Endothelial cell of umbilical vein (primary cell): ENCODE measurements around the gene RNASET2.

Experiments
- JUN ChIP-seq: IDR thresholded peaks from 2 replicates; pipeline ENCODE4 v1.6.1; 2011; ENCODE audit warnings: borderline replicate concordance, low read depth; ENCODE audit not compliant: insufficient read length, insufficient read depth
- POLR2A ChIP-seq: IDR thresholded peaks from 2 replicates; pipeline ENCODE4 v1.6.1; 2012; ENCODE audit warnings: low read depth, mild to moderate bottlenecking, control low read depth, low read length
- POLR2AphosphoS5 ChIP-seq: IDR thresholded peaks from 2 replicates; pipeline ENCODE4 v1.6.1; 2012; ENCODE audit warnings: low read depth, mild to moderate bottlenecking, control low read depth, low read length, moderate library complexity; ENCODE audit not compliant: insufficient read depth
- TF ChIP-seq, protein P1 (sequence below), 2 donors: IDR thresholded peaks; 1 replicate in 1 of 2; 2 replicates in 1 of 2; pipeline ENCODE4 v1.5.1; 2011; ENCODE audit warnings: low read length in 2 of 2, mild to moderate bottlenecking in 2 of 2, moderate library complexity in 2 of 2, control low read depth in 1 of 2, inconsistent platforms in 1 of 2, low read depth in 1 of 2; ENCODE audit not compliant: insufficient read depth in 1 of 2; ENCODE audit errors: extremely low read depth in 1 of 2
- TF ChIP-seq, protein P2 (sequence below): IDR thresholded peaks from 2 replicates; pipeline ENCODE4 v1.6.1; 2011; ENCODE audit not compliant: insufficient read depth, insufficient read length

GRCh38 chr6:166936079-166936787 is 20.1 kb downstream of the RNASET2 start:
- TF ChIP-seq, protein P1, sequence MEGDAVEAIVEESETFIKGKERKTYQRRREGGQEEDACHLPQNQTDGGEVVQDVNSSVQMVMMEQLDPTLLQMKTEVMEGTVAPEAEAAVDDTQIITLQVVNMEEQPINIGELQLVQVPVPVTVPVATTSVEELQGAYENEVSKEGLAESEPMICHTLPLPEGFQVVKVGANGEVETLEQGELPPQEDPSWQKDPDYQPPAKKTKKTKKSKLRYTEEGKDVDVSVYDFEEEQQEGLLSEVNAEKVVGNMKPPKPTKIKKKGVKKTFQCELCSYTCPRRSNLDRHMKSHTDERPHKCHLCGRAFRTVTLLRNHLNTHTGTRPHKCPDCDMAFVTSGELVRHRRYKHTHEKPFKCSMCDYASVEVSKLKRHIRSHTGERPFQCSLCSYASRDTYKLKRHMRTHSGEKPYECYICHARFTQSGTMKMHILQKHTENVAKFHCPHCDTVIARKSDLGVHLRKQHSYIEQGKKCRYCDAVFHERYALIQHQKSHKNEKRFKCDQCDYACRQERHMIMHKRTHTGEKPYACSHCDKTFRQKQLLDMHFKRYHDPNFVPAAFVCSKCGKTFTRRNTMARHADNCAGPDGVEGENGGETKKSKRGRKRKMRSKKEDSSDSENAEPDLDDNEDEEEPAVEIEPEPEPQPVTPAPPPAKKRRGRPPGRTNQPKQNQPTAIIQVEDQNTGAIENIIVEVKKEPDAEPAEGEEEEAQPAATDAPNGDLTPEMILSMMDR (IDR thresholded peaks at IDR 0.05; ENCODE audit: extremely low read depth in 1 of 2, insufficient read depth in 1 of 2, low read depth in 1 of 2, low read length in 2 of 2), result no peak
- TF ChIP-seq POLR2A (no peak), JUN (no peak), POLR2AphosphoS5 (no peak)
- TF ChIP-seq, protein P2, sequence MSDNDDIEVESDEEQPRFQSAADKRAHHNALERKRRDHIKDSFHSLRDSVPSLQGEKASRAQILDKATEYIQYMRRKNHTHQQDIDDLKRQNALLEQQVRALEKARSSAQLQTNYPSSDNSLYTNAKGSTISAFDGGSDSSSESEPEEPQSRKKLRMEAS, result no peak
